Gastrocnemius medialis (tissue), 4 donors: ENCODE data around the gene WIZ. TPM values are rescaled to one million over a fixed set of nuclear protein-coding genes. Genes with fewer than 3 reads are reported as not detected.

Source experiments
- ATAC-seq, 2 donors: fragments of 150-250 bp; one replicate each; pipeline ENCODE4 v1.9.1; 2016
- DNase-seq, 2 donors: peaks; one replicate each; pipeline ENCODE4 v3.0.0-alpha.2; 2019
- H3K27ac ChIP-seq, 4 donors: fragments of 200-600 bp; sonication (generic); 1 replicate in 1 of 4; 2 replicates in 3 of 4; pipeline ENCODE4 v1.5.1; 2016 to 2018; ENCODE audit warnings: mild to moderate bottlenecking in 2 of 4, moderate library complexity in 1 of 4
- H3K27me3 ChIP-seq, 3 donors: fragments of 200-600 bp; sonication (generic) in 2 of 3; 1 replicate in 1 of 3; 2 replicates in 2 of 3; pipeline versions ENCODE4 v1.5.1 to v1.6.0; 2016 to 2019; ENCODE audit warnings: mild to moderate bottlenecking in 1 of 3, moderate library complexity in 1 of 3
- H3K36me3 ChIP-seq, 2 donors: fragments of 200-600 bp; sonication (generic) in 1 of 2; one replicate each; pipeline ENCODE4 v1.5.1; 2017 to 2018
- H3K4me1 ChIP-seq, 2 donors: fragments of 200-600 bp; sonication (generic) in 1 of 2; one replicate each; pipeline ENCODE4 v1.5.1; 2016 to 2017; ENCODE audit warnings: mild to moderate bottlenecking in 2 of 2
- H3K4me3 ChIP-seq, 4 donors: fragments of 200-600 bp; sonication (generic) in 3 of 4; 1 replicate in 1 of 4; 2 replicates in 3 of 4; pipeline ENCODE4 v1.5.1; 2016 to 2019; ENCODE audit warnings: mild to moderate bottlenecking in 2 of 4
- H3K9me3 ChIP-seq, 3 donors: fragments of 200-600 bp; sonication (generic) in 2 of 3; 1 replicate in 1 of 3; 2 replicates in 2 of 3; pipeline ENCODE4 v1.5.1; 2016 to 2019
- CTCF ChIP-seq, 5 experiments: fragments of 450-650 bp in 3 of 5; fragments of 200-600 bp in 2 of 5; sonication (generic) in 2 of 5; IDR thresholded peaks in 4 of 5; conservative IDR thresholded peaks in 1 of 5; 1 replicate in 4 of 5; 2 replicates in 1 of 5; pipeline ENCODE4 v1.5.1; 2016 to 2019; ENCODE audit warnings: antibody characterized with exemption in 5 of 5, mild to moderate bottlenecking in 3 of 5, moderate library complexity in 3 of 5
- POLR2A ChIP-seq, 2 donors: fragments of 450-650 bp; IDR thresholded peaks; one replicate each; pipeline ENCODE4 v1.6.1; 2017; ENCODE audit warnings: antibody characterized with exemption in 2 of 2, mild to moderate bottlenecking in 2 of 2, moderate library complexity in 2 of 2
- in situ Hi-C, 4 donors: fragments of 200-750 bp; cut with MboI; loops; one replicate each; pipeline versions ENCODE4 v1.15.0 to v1.8.0; 2017; ENCODE audit warnings: low sequenced_read_pairs in 4 of 4
- intact Hi-C: fragments of 100-400 bp; cut with DNase I; formaldehyde crosslinking; loops from one replicate; pipeline ENCODE4 v1.15.1; 2023; ENCODE audit warnings: low total_unique reads
- total RNA-seq, 4 donors: library from RNA; depleted of rRNA; stranded (reverse); fragments of >200 nt; gene quantifications; one replicate each; pipeline versions ENCODE4 v1.1.0 to v1.2.3, GENCODE V29; 2016

Gene WIZ
- total RNA-seq, 4 donors from 2014 or later = 28.0 to 40.6 (median 32.5) TPM

- ATAC-seq (peak in 1 of 2 donors; percentile 33), DNase-seq (no peak)
- Histone ChIP-seq H3K4me3 (peak overlapping the region in 3 of 4 donors; percentile 33 to 42 (median 40)), H3K36me3 (no peaks in the 10 kb centered on the region), H3K27me3 (peaks cover 32 to 38% (median 36%) of the 10 kb centered on the region in 3 donors), H3K9me3 (no peaks in the 10 kb centered on the region), H3K4me1 (no peaks in the 10 kb centered on the region), H3K27ac (no peak overlapping the region)
- TF ChIP-seq CTCF (IDR thresholded peaks at IDR 0.05 in 4 of 5, conservative IDR thresholded peaks at IDR 0.05 in 1 of 5) (no peak), POLR2A (IDR thresholded peaks at IDR 0.05) (no peak)
- in situ Hi-C loops (loop anchor here in 3 of 4 donors (10.0 to 25.0 kb wide), 2 partner anchors 85 to 93 kb away; no protein-coding TSS in a partner anchor), intact Hi-C loops (no loop called here)
These were observed 19.9 kb upstream of the WIZ start for GRCh38 chr19:15469513-15470297.

- Histone ChIP-seq H3K27me3 (peaks cover 35 to 44% (median 38%) of the 10 kb centered on the region in 3 donors), H3K4me1 (no peaks in the 10 kb centered on the region), H3K36me3 (no peaks in the 10 kb centered on the region), H3K4me3 (no peak overlapping the region), H3K27ac (no peak overlapping the region), H3K9me3 (no peaks in the 10 kb centered on the region)
- ATAC-seq (no peak), DNase-seq (no peak)
- intact Hi-C loops = no loop called here
- in situ Hi-C loops = loop anchor here in 2 of 4 donors (10.0 to 25.0 kb wide), 2 partner anchors 86 to 93 kb away; no protein-coding TSS in a partner anchor
- TF ChIP-seq CTCF (IDR thresholded peaks at IDR 0.05 in 4 of 5, conservative IDR thresholded peaks at IDR 0.05 in 1 of 5) (no peak), POLR2A (IDR thresholded peaks at IDR 0.05) (no peak)
These were observed 19.1 kb upstream of the WIZ start for GRCh38 chr19:15468675-15469512.

GRCh38 chr19:15467734-15468214 lies 18.0 kb upstream of the WIZ start:
- Histone ChIP-seq H3K4me1 (no peaks in the 10 kb centered on the region), H3K27me3 (peaks cover 38 to 45% (median 40%) of the 10 kb centered on the region in 3 donors), H3K9me3 (no peaks in the 10 kb centered on the region), H3K36me3 (no peaks in the 10 kb centered on the region), H3K27ac (no peak overlapping the region), H3K4me3 (no peak overlapping the region)
- in situ Hi-C loops = loop anchor here in 2 of 4 donors (10.0 to 25.0 kb wide), 2 partner anchors 87 to 95 kb away; no protein-coding TSS in a partner anchor
- intact Hi-C loops = no loop called here
- ATAC-seq = no peak
- no peak for TF ChIP-seq CTCF (IDR thresholded peaks at IDR 0.05 in 4 of 5, conservative IDR thresholded peaks at IDR 0.05 in 1 of 5)
- DNase-seq = no peak

GRCh38 chr19:15466851-15467733 lies 17.3 kb upstream of the WIZ start:
- Histone ChIP-seq H3K4me1 (no peaks in the 10 kb centered on the region), H3K4me3 (no peak overlapping the region), H3K36me3 (no peaks in the 10 kb centered on the region), H3K27me3 (peaks cover 33 to 41% (median 39%) of the 10 kb centered on the region in 3 donors), H3K9me3 (no peaks in the 10 kb centered on the region), H3K27ac (no peak overlapping the region)
- ATAC-seq = no peak
- intact Hi-C loops (no loop called here), in situ Hi-C loops (loop anchor here in 2 of 4 donors (10.0 to 25.0 kb wide), 2 partner anchors 88 to 95 kb away; no protein-coding TSS in a partner anchor)
- DNase-seq = no peak
- TF ChIP-seq POLR2A (IDR thresholded peaks at IDR 0.05) (no peak), CTCF (IDR thresholded peaks at IDR 0.05 in 4 of 5, conservative IDR thresholded peaks at IDR 0.05 in 1 of 5) (no peak)
